Cardiac fibroblast (primary cell): Measurements from ENCODE around the gene CAD.

Source experiments
- DNase-seq, 2 donors: peaks; one replicate each; pipeline versions ENCODE4 v3.0.0 to v3.0.0-alpha.2; 2010; ENCODE audit warnings: low read depth in 2 of 2
- H3K4me3 ChIP-seq, 2 donors: replicated peaks in 1 of 2; 1 replicate in 1 of 2; 2 replicates in 1 of 2; pipeline ENCODE4 v1.5.1; 2011; ENCODE audit warnings: low read depth in 2 of 2, low read length in 2 of 2, mild to moderate bottlenecking in 2 of 2, moderate library complexity in 1 of 2
- CTCF ChIP-seq: IDR thresholded peaks from one replicate; pipeline ENCODE4 v1.5.1; 2011; ENCODE audit warnings: low read depth, mild to moderate bottlenecking, low read length, inconsistent platforms

The CAD gene

GRCh38 chr2:27237341-27237945, 20.3 kb downstream of the CAD start:
- no peak for DNase-seq
- no peak for TF ChIP-seq CTCF
- H3K4me3 ChIP-seq, result no peak overlapping the region

- H3K4me3 ChIP-seq, result no peak overlapping the region
- TF ChIP-seq CTCF, result no peak
- DNase-seq, result no peak
Observed at GRCh38 chr2:27238976-27239375, 21.8 kb downstream of the CAD start.

- no peak for TF ChIP-seq CTCF
- DNase-seq, result no peak
- H3K4me3 ChIP-seq, result no peak overlapping the region
Observed at GRCh38 chr2:27240406-27240805, 23.2 kb downstream of the CAD start.

- no peak for DNase-seq
- no peak overlapping the region for H3K4me3 ChIP-seq
- TF ChIP-seq CTCF, result no peak
Observed at GRCh38 chr2:27241761-27242613, 24.8 kb downstream of the CAD start.

- TF ChIP-seq CTCF, result no peak
- H3K4me3 ChIP-seq, result no peak overlapping the region
- DNase-seq, result no peak
Observed at GRCh38 chr2:27242614-27242951, 25.4 kb downstream of the CAD start.

- no peak overlapping the region for H3K4me3 ChIP-seq
- no peak for TF ChIP-seq CTCF
- peak in 1 of 2 donors; percentile 17 for DNase-seq
Observed at GRCh38 chr2:27243391-27244130, 26.4 kb downstream of the CAD start.
